Neural crest cell (in vitro differentiated cells): ENCODE results near the gene ANO1. TPM values are rescaled to one million over a fixed set of nuclear protein-coding genes. Genes with fewer than 3 reads are reported as not detected.

Experiments
- DNase-seq: peaks from one replicate; pipeline ENCODE4 v3.0.0; 2021; ENCODE audit warnings: low read depth, mixed read lengths, low spot score
- H3K27ac Mint-ChIP-seq: one replicate; pipeline ENCODE4 v1.8.0; 2021; ENCODE audit warnings: mild to moderate bottlenecking, mixed read lengths; ENCODE audit not compliant: unreplicated experiment
- H3K27me3 Mint-ChIP-seq: 2 replicates; pipeline ENCODE4 v1.8.0; 2021; ENCODE audit warnings: low read depth, mild to moderate bottlenecking, mixed read lengths
- H3K36me3 Mint-ChIP-seq: 2 replicates; pipeline ENCODE4 v1.8.0; 2021; ENCODE audit warnings: low read depth, mild to moderate bottlenecking, mixed read lengths
- H3K4me1 Mint-ChIP-seq: 2 replicates; pipeline ENCODE4 v1.8.0; 2021; ENCODE audit warnings: mixed read lengths
- H3K4me3 Mint-ChIP-seq: one replicate; pipeline ENCODE4 v1.8.0; 2021; ENCODE audit warnings: mild to moderate bottlenecking, mixed read lengths
- H3K9me3 Mint-ChIP-seq: 2 replicates; pipeline ENCODE4 v1.8.0; 2021; ENCODE audit warnings: mixed read lengths
- total RNA-seq: library from RNA; stranded (reverse); gene quantifications from 2 replicates; pipeline ENCODE4 v1.2.1, GENCODE V29; 2021
- TF ChIP-seq, protein P1 (sequence below): fragments of 200-600 bp; sonication (generic); conservative IDR thresholded peaks from 2 replicates; pipeline ENCODE4 v1.5.0; 2021; ENCODE audit warnings: antibody characterized with exemption, mild to moderate bottlenecking

The ANO1 gene
- total RNA-seq, 1 donor from 2014 or later = not detected

DNA sequence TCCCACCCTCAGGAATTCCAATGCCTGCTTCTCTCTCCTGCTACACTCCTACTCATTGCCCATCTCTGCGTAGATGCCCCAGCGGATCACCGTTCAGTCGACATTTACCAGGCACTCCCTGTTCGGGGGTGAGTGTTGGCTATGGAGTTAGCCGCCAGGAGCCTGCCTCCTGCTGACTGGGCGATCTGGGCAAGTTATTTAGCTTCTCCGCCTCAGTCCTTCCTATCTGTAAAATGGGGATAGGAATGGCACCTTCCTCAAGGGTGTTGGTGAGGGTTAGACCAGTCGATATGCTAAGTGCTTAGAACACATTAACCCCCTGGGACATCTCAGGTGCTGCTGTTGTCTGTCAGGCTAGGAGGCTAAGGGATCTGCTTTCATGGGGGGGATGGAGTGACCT lies 155.8 kb downstream of the ANO1 start:
- no peaks in the 10 kb centered on the region for H3K27me3 Mint-ChIP-seq
- no peaks in the 10 kb centered on the region for H3K9me3 Mint-ChIP-seq
- TF ChIP-seq, protein P1, sequence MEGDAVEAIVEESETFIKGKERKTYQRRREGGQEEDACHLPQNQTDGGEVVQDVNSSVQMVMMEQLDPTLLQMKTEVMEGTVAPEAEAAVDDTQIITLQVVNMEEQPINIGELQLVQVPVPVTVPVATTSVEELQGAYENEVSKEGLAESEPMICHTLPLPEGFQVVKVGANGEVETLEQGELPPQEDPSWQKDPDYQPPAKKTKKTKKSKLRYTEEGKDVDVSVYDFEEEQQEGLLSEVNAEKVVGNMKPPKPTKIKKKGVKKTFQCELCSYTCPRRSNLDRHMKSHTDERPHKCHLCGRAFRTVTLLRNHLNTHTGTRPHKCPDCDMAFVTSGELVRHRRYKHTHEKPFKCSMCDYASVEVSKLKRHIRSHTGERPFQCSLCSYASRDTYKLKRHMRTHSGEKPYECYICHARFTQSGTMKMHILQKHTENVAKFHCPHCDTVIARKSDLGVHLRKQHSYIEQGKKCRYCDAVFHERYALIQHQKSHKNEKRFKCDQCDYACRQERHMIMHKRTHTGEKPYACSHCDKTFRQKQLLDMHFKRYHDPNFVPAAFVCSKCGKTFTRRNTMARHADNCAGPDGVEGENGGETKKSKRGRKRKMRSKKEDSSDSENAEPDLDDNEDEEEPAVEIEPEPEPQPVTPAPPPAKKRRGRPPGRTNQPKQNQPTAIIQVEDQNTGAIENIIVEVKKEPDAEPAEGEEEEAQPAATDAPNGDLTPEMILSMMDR = no peak
- no peak overlapping the region for H3K27ac Mint-ChIP-seq
- DNase-seq = no peak
- no peaks in the 10 kb centered on the region for H3K4me1 Mint-ChIP-seq
- no peaks in the 10 kb centered on the region for H3K36me3 Mint-ChIP-seq
- H3K4me3 Mint-ChIP-seq = no peak overlapping the region

Other genes with a start within 250 kb of the ANO1 start
- gene FADD, start 125.0 kb downstream of the ANO1 start, total RNA-seq = 29.2 and 30.4 TPM in 2 replicates
- 54.1 and 56.4 TPM in 2 replicates for gene PPFIA1, start 192.4 kb downstream of the ANO1 start, total RNA-seq